ENCODE data around the gene KIAA1755. TPM values are rescaled to one million over a fixed set of nuclear protein-coding genes. Genes with fewer than 3 reads are reported as not detected.

KIAA1755 gene
- total RNA-seq, 3 donors from 2014 or later (not counting 1 experiment from before 2014, with no cell fraction given): not detected

DNA sequence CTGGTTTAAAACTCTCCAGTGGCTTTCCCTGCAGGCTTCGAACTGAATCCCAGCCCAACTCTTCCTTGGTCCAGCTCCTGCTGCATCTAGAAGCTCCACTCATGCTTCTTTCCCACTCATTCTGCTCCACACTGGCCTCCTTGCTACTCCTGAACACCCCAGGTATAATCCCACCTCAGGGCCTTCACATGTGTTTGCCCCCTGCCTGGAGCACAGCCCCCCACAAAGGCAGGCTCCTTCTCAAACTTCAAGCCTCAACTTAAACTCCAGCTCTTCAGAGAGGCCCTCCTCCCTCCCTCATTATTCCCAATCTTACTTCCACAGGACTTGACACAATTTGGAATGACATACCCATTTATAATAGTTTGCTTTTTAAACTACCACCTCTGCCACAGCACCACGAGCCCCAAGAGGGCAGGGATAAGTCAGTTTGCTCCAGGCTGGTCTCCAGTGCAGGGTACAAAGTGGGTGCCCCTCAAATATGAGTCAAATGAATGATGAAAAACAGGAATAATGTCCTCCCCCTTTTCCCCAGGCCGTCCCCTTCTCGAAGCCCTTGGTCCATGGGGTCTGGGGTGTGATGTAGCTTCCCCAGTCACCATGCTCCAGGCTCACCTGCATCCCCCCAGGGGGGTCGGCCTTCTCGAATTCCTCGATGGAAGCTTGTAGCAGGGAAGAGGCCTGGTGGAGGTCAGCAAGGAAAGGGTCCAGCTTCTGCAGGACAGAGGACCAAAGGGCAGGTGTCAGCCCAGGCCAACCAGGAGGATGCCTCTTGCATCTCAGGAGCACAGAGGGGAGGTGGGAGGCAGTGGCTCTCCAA lies 37.4 kb downstream of the KIAA1755 start:
- Mint-ChIP-seq H3K27me3 (ENCODE audit: low read depth in 2 of 2) (no peaks in the 10 kb centered on the region), H3K9me3 (no peaks in the 10 kb centered on the region), H3K4me3 (no peak overlapping the region), H3K4me1 (peaks cover 19 to 23% of the 10 kb centered on the region in 2 donors), H3K36me3 (no peaks in the 10 kb centered on the region), H3K27ac (peak overlapping the region in 1 of 2 donors; percentile 45)
- H3K4me3 ChIP-seq (ENCODE audit: low read length): no peak overlapping the region
- WGBS (ENCODE audit: insufficient coverage): 62% methylated on average over 5 of the region's 7 CpGs
- ATAC-seq (no peak), DNase-seq (no peak)
- intact Hi-C loops (cut with micrococcal nuclease): loop anchor here (5.0 kb wide), 1 partner anchor 151 kb away; no protein-coding TSS in a partner anchor
- H3K27ac ChIP-seq (ENCODE audit: low read length): no peak overlapping the region
- H3K27me3 ChIP-seq (ENCODE audit: control insufficient read depth, insufficient read depth, low read length): no peaks in the 10 kb centered on the region
- peaks cover 6% of the 10 kb centered on the region for H3K4me1 ChIP-seq (ENCODE audit: control insufficient read depth, insufficient read depth, low read length)
- no peaks in the 10 kb centered on the region for H3K9me3 ChIP-seq (ENCODE audit: control insufficient read depth, insufficient read depth, low read length)
- TF ChIP-seq, protein P1, sequence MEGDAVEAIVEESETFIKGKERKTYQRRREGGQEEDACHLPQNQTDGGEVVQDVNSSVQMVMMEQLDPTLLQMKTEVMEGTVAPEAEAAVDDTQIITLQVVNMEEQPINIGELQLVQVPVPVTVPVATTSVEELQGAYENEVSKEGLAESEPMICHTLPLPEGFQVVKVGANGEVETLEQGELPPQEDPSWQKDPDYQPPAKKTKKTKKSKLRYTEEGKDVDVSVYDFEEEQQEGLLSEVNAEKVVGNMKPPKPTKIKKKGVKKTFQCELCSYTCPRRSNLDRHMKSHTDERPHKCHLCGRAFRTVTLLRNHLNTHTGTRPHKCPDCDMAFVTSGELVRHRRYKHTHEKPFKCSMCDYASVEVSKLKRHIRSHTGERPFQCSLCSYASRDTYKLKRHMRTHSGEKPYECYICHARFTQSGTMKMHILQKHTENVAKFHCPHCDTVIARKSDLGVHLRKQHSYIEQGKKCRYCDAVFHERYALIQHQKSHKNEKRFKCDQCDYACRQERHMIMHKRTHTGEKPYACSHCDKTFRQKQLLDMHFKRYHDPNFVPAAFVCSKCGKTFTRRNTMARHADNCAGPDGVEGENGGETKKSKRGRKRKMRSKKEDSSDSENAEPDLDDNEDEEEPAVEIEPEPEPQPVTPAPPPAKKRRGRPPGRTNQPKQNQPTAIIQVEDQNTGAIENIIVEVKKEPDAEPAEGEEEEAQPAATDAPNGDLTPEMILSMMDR (IDR thresholded peaks at IDR 0.05): peak; percentile 38
- no peaks in the 10 kb centered on the region for H3K36me3 ChIP-seq (ENCODE audit: control insufficient read depth, insufficient read depth, low read length)

DNA sequence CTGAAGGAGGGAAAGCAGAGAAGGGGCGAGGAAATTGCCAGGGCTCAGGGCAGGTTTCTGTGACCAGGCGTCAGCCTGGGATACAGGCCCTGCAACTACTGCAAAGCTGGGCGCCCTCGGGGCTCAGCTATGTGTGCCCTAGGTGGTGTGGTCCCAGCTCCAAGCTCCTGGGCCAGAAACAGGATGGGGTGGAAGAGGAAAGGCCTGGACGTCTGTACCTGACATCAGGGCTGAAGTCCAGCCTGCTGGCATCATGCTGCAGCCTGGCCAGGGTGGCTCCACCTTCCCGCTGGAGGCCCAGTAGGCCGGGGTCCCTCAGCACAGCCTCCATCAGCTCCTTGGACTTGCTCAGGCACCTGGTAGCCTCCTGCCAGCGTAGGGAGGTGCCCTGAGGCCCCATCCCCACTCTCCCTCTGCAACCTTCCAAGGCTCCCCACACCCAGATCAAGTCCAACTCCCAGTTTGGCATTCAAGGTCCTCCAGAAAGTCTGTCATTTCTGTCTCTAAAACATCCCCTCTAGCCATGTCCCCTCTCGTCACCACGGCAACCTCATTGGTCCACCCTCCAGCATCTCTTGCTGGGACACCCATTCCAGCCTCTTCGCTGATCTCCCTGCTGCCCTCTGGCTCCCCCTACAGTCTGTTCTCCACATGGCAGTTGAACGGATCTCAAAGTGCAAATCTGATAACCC lies 38.2 kb downstream of the KIAA1755 start:
- Histone ChIP-seq H3K4me3 (ENCODE audit: low read length) (no peak overlapping the region), H3K36me3 (ENCODE audit: control insufficient read depth, insufficient read depth, low read length) (no peaks in the 10 kb centered on the region), H3K27me3 (ENCODE audit: control insufficient read depth, insufficient read depth, low read length) (no peaks in the 10 kb centered on the region), H3K27ac (ENCODE audit: low read length) (no peak overlapping the region), H3K4me1 (ENCODE audit: control insufficient read depth, insufficient read depth, low read length) (peaks cover 6% of the 10 kb centered on the region), H3K9me3 (ENCODE audit: control insufficient read depth, insufficient read depth, low read length) (no peaks in the 10 kb centered on the region)
- Mint-ChIP-seq H3K36me3 (no peaks in the 10 kb centered on the region), H3K27me3 (ENCODE audit: low read depth in 2 of 2) (no peaks in the 10 kb centered on the region), H3K9me3 (no peaks in the 10 kb centered on the region), H3K4me3 (no peak overlapping the region), H3K4me1 (peaks cover 19 to 23% of the 10 kb centered on the region in 2 donors), H3K27ac (peak overlapping the region in 1 of 2 donors; percentile 45)
- intact Hi-C loops (cut with micrococcal nuclease): loop anchor here (5.0 kb wide), 1 partner anchor 150 kb away; no protein-coding TSS in a partner anchor
- DNase-seq (peak; percentile 57 to 64), ATAC-seq (peak; percentile 55 to 74 (median 68))
- TF ChIP-seq, protein P1 (IDR thresholded peaks at IDR 0.05): peak; percentile 79
- WGBS (ENCODE audit: insufficient coverage): 58% methylated on average over 12 of the region's 12 CpGs

DNA sequence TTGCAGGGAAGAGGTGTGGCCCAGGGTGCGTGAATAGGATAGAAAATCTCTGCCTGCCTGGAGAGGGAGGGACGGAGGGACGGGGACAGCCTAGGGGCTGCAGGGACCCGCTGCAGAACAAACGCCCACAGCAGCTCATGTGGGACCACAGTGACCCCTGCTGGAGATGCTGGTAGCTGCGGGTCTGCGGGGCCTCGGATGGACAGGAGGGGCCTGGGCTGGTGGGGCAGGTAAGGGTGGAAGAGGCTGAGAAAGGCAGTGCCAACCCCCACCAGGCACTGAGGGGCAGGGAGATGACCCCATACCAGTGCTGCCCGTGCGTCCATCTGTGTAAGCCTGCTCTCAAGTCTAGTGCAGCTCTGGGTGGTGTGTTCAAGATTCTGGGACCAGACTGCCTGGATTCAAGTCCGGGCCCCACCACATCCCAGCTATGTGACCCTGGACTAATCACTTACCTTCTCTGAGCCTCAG lies 39.4 kb downstream of the KIAA1755 start:
- peaks cover 19 to 23% of the 10 kb centered on the region in 2 donors for H3K4me1 Mint-ChIP-seq
- 15% methylated on average over 11 of the region's 11 CpGs for WGBS (ENCODE audit: insufficient coverage)
- intact Hi-C loops (cut with micrococcal nuclease): loop anchor here (1.0 to 5.0 kb wide), 3 partner anchors 149 to 656 kb away; no protein-coding TSS in a partner anchor
- H3K9me3 Mint-ChIP-seq: no peaks in the 10 kb centered on the region
- ATAC-seq (peak; percentile 73 to 86 (median 83)), DNase-seq (peak; percentile 66 to 77)
- no peaks in the 10 kb centered on the region for H3K27me3 Mint-ChIP-seq (ENCODE audit: low read depth in 2 of 2)
- Histone ChIP-seq H3K27ac (ENCODE audit: low read length) (no peak overlapping the region), H3K4me1 (ENCODE audit: control insufficient read depth, insufficient read depth, low read length) (peaks cover 6% of the 10 kb centered on the region), H3K4me3 (ENCODE audit: low read length) (no peak overlapping the region), H3K36me3 (ENCODE audit: control insufficient read depth, insufficient read depth, low read length) (no peaks in the 10 kb centered on the region), H3K27me3 (ENCODE audit: control insufficient read depth, insufficient read depth, low read length) (no peaks in the 10 kb centered on the region), H3K9me3 (ENCODE audit: control insufficient read depth, insufficient read depth, low read length) (no peaks in the 10 kb centered on the region)
- TF ChIP-seq, protein P1 (IDR thresholded peaks at IDR 0.05): peak; percentile 88
- no peak overlapping the region for H3K4me3 Mint-ChIP-seq
- no peak overlapping the region for H3K27ac Mint-ChIP-seq
- no peaks in the 10 kb centered on the region for H3K36me3 Mint-ChIP-seq
